ENCODE results near the gene PEX11A. TPM values are rescaled to one million over a fixed set of nuclear protein-coding genes. Genes with fewer than 3 reads are reported as not detected.

Gene PEX11A
- polyA plus RNA-seq (2013, experiment 1 of 2) = 5.4 TPM
- polyA plus RNA-seq (2013, experiment 2 of 2) = 4.5 TPM

DNA sequence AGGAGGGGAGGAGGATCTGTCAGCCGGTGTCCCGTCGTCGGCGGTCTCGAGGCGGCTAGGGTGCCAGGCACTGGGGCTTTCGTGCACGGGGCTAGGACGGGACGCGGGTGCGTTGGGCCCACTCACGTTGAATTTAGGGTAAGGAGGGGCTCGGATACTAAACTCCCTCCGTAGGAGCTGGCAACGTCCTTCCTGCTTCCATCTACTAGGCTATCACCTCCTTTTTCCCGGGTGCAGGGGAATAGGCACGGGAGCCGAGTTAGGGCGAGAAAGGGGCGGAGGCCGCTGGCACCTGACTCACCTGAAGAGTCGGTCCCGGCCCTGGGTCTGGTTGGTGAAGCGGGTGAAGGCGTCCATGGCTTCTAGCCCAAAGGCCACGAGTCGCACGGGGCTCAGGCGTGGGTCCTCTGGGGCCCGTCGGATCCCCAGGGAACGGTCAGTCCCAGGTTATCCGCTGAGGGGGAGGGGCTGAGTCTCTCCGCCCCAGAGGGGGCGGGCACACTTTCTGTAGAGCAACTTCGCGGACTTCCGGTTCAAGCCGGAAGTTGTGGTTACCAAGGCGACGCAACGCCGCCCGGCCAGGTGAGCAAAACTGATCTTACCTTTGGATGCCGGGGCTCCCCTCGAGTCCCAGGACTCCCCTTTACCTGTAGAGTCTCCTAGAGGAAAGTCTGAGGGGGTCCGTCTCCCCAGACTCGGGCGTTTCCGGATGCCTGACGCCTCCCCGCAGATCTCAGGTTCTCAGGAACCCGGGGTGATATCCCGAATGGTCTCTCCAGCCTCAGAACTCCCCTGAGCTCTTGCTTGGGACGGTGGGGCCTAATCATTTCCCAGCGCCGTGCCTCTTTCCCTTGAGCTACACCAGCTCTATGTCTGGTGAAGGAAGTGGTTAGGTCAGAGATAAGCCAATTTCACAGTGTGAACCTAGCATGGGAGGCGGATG is at the start of gene PEX11A, which contains the start of gene WDR93:
Gene PEX11A, minus strand, starts transcription at position 479 of the 943 bp plus-strand sequence. Its CDS starts 122 bp downstream, at position 357.
Gene WDR93, plus strand, starts transcription at position 536 of the 943 bp plus-strand sequence. CDS start 10,936 bp downstream, outside the sequence.
- H2BK5ac ChIP-seq (ENCODE audit: low read length) = no peak within 1 kb of the TSS
- no peak within 1 kb of the TSS for H2BK120ac ChIP-seq (ENCODE audit: low read depth, low read length)
- peak within 1 kb of the TSS; percentile 17 for H3K4ac ChIP-seq (ENCODE audit: low read length)
- H4K8ac ChIP-seq (ENCODE audit: low read depth, low read length) = peak within 1 kb of the TSS; percentile 52
- peak within 1 kb of the TSS; percentile 29 for H3K23ac ChIP-seq (ENCODE audit: low read depth, low read length, poor library complexity)
- H2BK15ac ChIP-seq (ENCODE audit: low read length) = no peak within 1 kb of the TSS
- H3K79me1 ChIP-seq (ENCODE audit: low read depth, low read length) = no peaks in the 10 kb centered on the region
- H3K4me3 ChIP-seq (ENCODE audit: low read length in 2 of 2) = peak within 1 kb of the TSS; percentile 61 to 94
- H4K91ac ChIP-seq (ENCODE audit: low read depth, low read length, poor library complexity) = no peak within 1 kb of the TSS
- peak within 1 kb of the TSS; percentile 90 for H2AFZ ChIP-seq (ENCODE audit: low read length)
- H3K9ac ChIP-seq (ENCODE audit: low read depth, low read length, poor library complexity) = peak within 1 kb of the TSS; percentile 86
- no peaks in the 10 kb centered on the region for H3K36me3 ChIP-seq (replicated peaks in 1 of 2; ENCODE audit: control insufficient read depth in 2 of 2, insufficient read depth in 2 of 2, low read length in 2 of 2)
- H3K9me3 ChIP-seq (replicated peaks in 1 of 2; ENCODE audit: control insufficient read depth in 2 of 2, insufficient read depth in 1 of 2, low read depth in 1 of 2, low read length in 2 of 2) = peaks cover 0 to 2% of the 10 kb centered on the region in 2 donors
- H3K4me1 ChIP-seq (ENCODE audit: control insufficient read depth in 2 of 2, insufficient read depth in 1 of 2, low read depth in 1 of 2, low read length in 2 of 2) = peaks cover 0 to 2% of the 10 kb centered on the region in 2 donors
- DNase-seq (ENCODE audit: low spot score) = peak; percentile 54
- H2BK12ac ChIP-seq (ENCODE audit: low read length) = no peak within 1 kb of the TSS
- WGBS, 2 donors (ENCODE audit: extremely low coverage in 2 of 2, insufficient read length in 2 of 2, insufficient replicate concordance in 1 of 2) = no CpG with 5 or more reads among the region's 60 CpGs
- no peak within 1 kb of the TSS for H2AK5ac ChIP-seq (ENCODE audit: low read depth, low read length)
- H3K27ac ChIP-seq (replicated peaks; ENCODE audit: low read length) = no peak within 1 kb of the TSS
- H3K18ac ChIP-seq (ENCODE audit: low read length) = peak within 1 kb of the TSS; percentile 89
- peak within 1 kb of the TSS; percentile 88 for H3K4me2 ChIP-seq (ENCODE audit: insufficient read depth, low read length, poor library complexity, severe bottlenecking)
- H3K14ac ChIP-seq (ENCODE audit: low read length) = no peak within 1 kb of the TSS
- H3K27me3 ChIP-seq (ENCODE audit: control insufficient read depth in 3 of 3, insufficient read depth in 3 of 3, low read depth in 1 of 3, low read length in 3 of 3) = peaks cover 0 to 26% (median 6%) of the 10 kb centered on the region in 3 experiments

DNA sequence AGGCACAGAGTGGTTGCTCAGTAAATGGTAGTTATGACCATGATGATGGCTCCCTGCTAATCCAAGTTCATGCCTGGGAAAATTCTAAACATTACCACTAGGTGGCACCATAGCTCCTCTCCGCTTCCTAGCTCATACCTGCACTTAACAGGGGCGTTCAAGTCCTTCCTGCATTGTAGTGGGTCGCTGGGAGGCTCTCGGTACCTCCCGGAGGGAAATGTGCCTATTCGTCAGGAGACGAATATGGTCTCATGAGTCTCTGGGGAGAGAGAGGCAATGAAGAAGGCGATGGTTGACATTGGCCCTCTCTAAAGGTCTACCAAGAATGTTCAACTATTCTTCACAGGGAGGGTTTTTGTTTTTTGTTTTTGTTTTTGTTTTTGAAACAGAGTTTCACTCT is 49.6 kb upstream of the PEX11A start:
- Histone ChIP-seq H2BK15ac (ENCODE audit: low read length) (no peak overlapping the region), H3K18ac (ENCODE audit: low read length) (no peak overlapping the region), H2AFZ (ENCODE audit: low read length) (no peak overlapping the region), H2BK12ac (ENCODE audit: low read length) (no peak overlapping the region), H3K23ac (ENCODE audit: low read depth, low read length, poor library complexity) (no peak overlapping the region), H4K91ac (ENCODE audit: low read depth, low read length, poor library complexity) (no peak overlapping the region), H2BK5ac (ENCODE audit: low read length) (no peak overlapping the region), H3K9me3 (replicated peaks in 1 of 2; ENCODE audit: control insufficient read depth in 2 of 2, insufficient read depth in 1 of 2, low read depth in 1 of 2, low read length in 2 of 2) (no peaks in the 10 kb centered on the region), H3K27ac (replicated peaks; ENCODE audit: low read length) (no peak overlapping the region), H3K4me2 (ENCODE audit: insufficient read depth, low read length, poor library complexity, severe bottlenecking) (no peak overlapping the region), H4K8ac (ENCODE audit: low read depth, low read length) (no peak overlapping the region), H3K4me3 (ENCODE audit: low read length in 2 of 2) (no peak overlapping the region), H3K14ac (ENCODE audit: low read length) (no peak overlapping the region), H3K36me3 (replicated peaks in 1 of 2; ENCODE audit: control insufficient read depth in 2 of 2, insufficient read depth in 2 of 2, low read length in 2 of 2) (no peaks in the 10 kb centered on the region), H3K9ac (ENCODE audit: low read depth, low read length, poor library complexity) (no peak overlapping the region), H3K4ac (ENCODE audit: low read length) (no peak overlapping the region), H3K79me1 (ENCODE audit: low read depth, low read length) (no peaks in the 10 kb centered on the region), H3K4me1 (ENCODE audit: control insufficient read depth in 2 of 2, insufficient read depth in 1 of 2, low read depth in 1 of 2, low read length in 2 of 2) (no peaks in the 10 kb centered on the region), H2AK5ac (ENCODE audit: low read depth, low read length) (no peak overlapping the region), H2BK120ac (ENCODE audit: low read depth, low read length) (no peak overlapping the region), H3K27me3 (ENCODE audit: control insufficient read depth in 3 of 3, insufficient read depth in 3 of 3, low read depth in 1 of 3, low read length in 3 of 3) (peaks cover 0 to 47% (median 5%) of the 10 kb centered on the region in 3 experiments)
- no CpG with 5 or more reads among the region's 8 CpGs for WGBS, 2 donors (ENCODE audit: extremely low coverage in 2 of 2, insufficient read length in 2 of 2, insufficient replicate concordance in 1 of 2)
- peak; percentile 69 for DNase-seq (ENCODE audit: low spot score)

DNA sequence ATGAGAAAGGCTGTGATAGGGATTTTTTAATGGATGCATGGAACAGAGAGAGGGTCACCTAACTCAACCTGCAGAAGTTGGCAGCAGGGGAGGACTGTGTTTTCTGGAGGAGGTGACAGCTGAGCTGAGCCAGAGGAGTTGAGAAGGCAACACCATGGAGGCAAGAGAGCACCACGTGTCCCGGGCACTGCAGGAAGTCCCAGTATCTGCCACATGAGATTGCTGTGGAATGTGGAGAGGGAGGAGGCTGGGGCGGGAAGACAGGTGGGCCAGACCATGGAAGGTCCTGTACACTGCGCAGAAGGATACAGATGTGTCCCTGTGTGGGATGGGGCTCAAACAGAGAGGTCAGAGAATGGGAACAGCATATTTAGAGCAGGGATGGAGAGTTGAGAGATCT is 45.2 kb upstream of the PEX11A start:
- Histone ChIP-seq H3K23ac (ENCODE audit: low read depth, low read length, poor library complexity) (no peak overlapping the region), H2BK5ac (ENCODE audit: low read length) (no peak overlapping the region), H2BK15ac (ENCODE audit: low read length) (no peak overlapping the region), H2BK120ac (ENCODE audit: low read depth, low read length) (no peak overlapping the region), H2AFZ (ENCODE audit: low read length) (no peak overlapping the region), H4K91ac (ENCODE audit: low read depth, low read length, poor library complexity) (no peak overlapping the region), H3K9me3 (replicated peaks in 1 of 2; ENCODE audit: control insufficient read depth in 2 of 2, insufficient read depth in 1 of 2, low read depth in 1 of 2, low read length in 2 of 2) (no peaks in the 10 kb centered on the region), H3K4me2 (ENCODE audit: insufficient read depth, low read length, poor library complexity, severe bottlenecking) (no peak overlapping the region), H3K27ac (replicated peaks; ENCODE audit: low read length) (no peak overlapping the region), H2BK12ac (ENCODE audit: low read length) (no peak overlapping the region), H3K79me1 (ENCODE audit: low read depth, low read length) (no peaks in the 10 kb centered on the region), H3K4me1 (ENCODE audit: control insufficient read depth in 2 of 2, insufficient read depth in 1 of 2, low read depth in 1 of 2, low read length in 2 of 2) (no peaks in the 10 kb centered on the region), H3K18ac (ENCODE audit: low read length) (no peak overlapping the region), H2AK5ac (ENCODE audit: low read depth, low read length) (no peak overlapping the region), H3K14ac (ENCODE audit: low read length) (no peak overlapping the region), H3K9ac (ENCODE audit: low read depth, low read length, poor library complexity) (no peak overlapping the region), H3K4ac (ENCODE audit: low read length) (no peak overlapping the region), H3K36me3 (replicated peaks in 1 of 2; ENCODE audit: control insufficient read depth in 2 of 2, insufficient read depth in 2 of 2, low read length in 2 of 2) (no peaks in the 10 kb centered on the region), H3K4me3 (ENCODE audit: low read length in 2 of 2) (no peak overlapping the region), H3K27me3 (ENCODE audit: control insufficient read depth in 3 of 3, insufficient read depth in 3 of 3, low read depth in 1 of 3, low read length in 3 of 3) (peaks cover 0 to 39% (median 0%) of the 10 kb centered on the region in 3 experiments), H4K8ac (ENCODE audit: low read depth, low read length) (no peak overlapping the region)
- no peak for DNase-seq (ENCODE audit: low spot score)
- WGBS, 2 donors (ENCODE audit: extremely low coverage in 2 of 2, insufficient read length in 2 of 2, insufficient replicate concordance in 1 of 2) = no CpG with 5 or more reads among the region's 4 CpGs

All from neuronal stem cell (in vitro differentiated cells).